Adipocyte (in vitro differentiated cells): ENCODE results near the gene MINDY4.

Experiments
- DNase-seq: peaks from one replicate; pipeline ENCODE4 v3.0.0-alpha.2; 2015; ENCODE audit warnings: low read depth
- H3K27me3 ChIP-seq: replicated peaks from 2 replicates; pipeline ENCODE4 v1.7.0; 2013; ENCODE audit warnings: mild to moderate bottlenecking, low read length, moderate library complexity; ENCODE audit not compliant: control insufficient read depth, insufficient read depth
- H3K36me3 ChIP-seq: 2 replicates; pipeline ENCODE4 v1.7.0; 2013; ENCODE audit warnings: low read length, mild to moderate bottlenecking, moderate library complexity; ENCODE audit not compliant: control insufficient read depth, insufficient read depth, severe bottlenecking
- H3K4me1 ChIP-seq: 2 replicates; pipeline ENCODE4 v1.7.0; 2013; ENCODE audit warnings: mild to moderate bottlenecking, low read length, moderate library complexity; ENCODE audit not compliant: control insufficient read depth, insufficient read depth
- H3K4me3 ChIP-seq: 2 replicates; pipeline ENCODE4 v1.7.0; 2013; ENCODE audit warnings: mild to moderate bottlenecking, low read length, moderate library complexity
- H3K9ac ChIP-seq: 2 replicates; pipeline ENCODE4 v1.7.0; 2013; ENCODE audit warnings: mild to moderate bottlenecking, low read length, moderate library complexity
- H3K9me3 ChIP-seq: 2 replicates; pipeline ENCODE4 v1.7.0; 2013; ENCODE audit warnings: mild to moderate bottlenecking, low read length, moderate library complexity; ENCODE audit not compliant: control insufficient read depth

Gene MINDY4

GRCh38 chr7:30864101-30864500 is 92.9 kb downstream of the MINDY4 start:
- DNase-seq: no peak
- no peak overlapping the region for H3K4me3 ChIP-seq
- H3K36me3 ChIP-seq: no peaks in the 10 kb centered on the region
- H3K27me3 ChIP-seq: no peaks in the 10 kb centered on the region
- H3K9ac ChIP-seq: no peak overlapping the region
- H3K4me1 ChIP-seq: peaks cover 17% of the 10 kb centered on the region
- H3K9me3 ChIP-seq: no peaks in the 10 kb centered on the region

- H3K4me3 ChIP-seq: no peak overlapping the region
- H3K9me3 ChIP-seq: no peaks in the 10 kb centered on the region
- H3K9ac ChIP-seq: no peak overlapping the region
- no peaks in the 10 kb centered on the region for H3K36me3 ChIP-seq
- H3K27me3 ChIP-seq: no peaks in the 10 kb centered on the region
- peaks cover 17% of the 10 kb centered on the region for H3K4me1 ChIP-seq
- no peak for DNase-seq
Measured at GRCh38 chr7:30865076-30865475, 93.9 kb downstream of the MINDY4 start.

- Histone ChIP-seq H3K9me3 (no peaks in the 10 kb centered on the region), H3K4me3 (no peak overlapping the region), H3K4me1 (peaks cover 17% of the 10 kb centered on the region), H3K36me3 (no peaks in the 10 kb centered on the region), H3K9ac (no peak overlapping the region), H3K27me3 (no peaks in the 10 kb centered on the region)
- no peak for DNase-seq
Measured at GRCh38 chr7:30865821-30866220, 94.6 kb downstream of the MINDY4 start.

- Histone ChIP-seq H3K36me3 (peaks cover 1% of the 10 kb centered on the region), H3K4me3 (no peak overlapping the region), H3K9ac (no peak overlapping the region), H3K9me3 (no peaks in the 10 kb centered on the region), H3K27me3 (no peaks in the 10 kb centered on the region), H3K4me1 (peaks cover 17% of the 10 kb centered on the region)
- no peak for DNase-seq
Measured at GRCh38 chr7:30866939-30867338, 95.7 kb downstream of the MINDY4 start.

GRCh38 chr7:30867483-30867882 is 96.3 kb downstream of the MINDY4 start:
- Histone ChIP-seq H3K27me3 (no peaks in the 10 kb centered on the region), H3K4me1 (peaks cover 17% of the 10 kb centered on the region)
- no peak for DNase-seq

GRCh38 chr7:30869794-30870611 is 98.8 kb downstream of the MINDY4 start:
- Histone ChIP-seq H3K36me3 (peaks cover 18% of the 10 kb centered on the region), H3K4me1 (no peaks in the 10 kb centered on the region), H3K9ac (no peak overlapping the region), H3K9me3 (no peaks in the 10 kb centered on the region), H3K4me3 (no peak overlapping the region), H3K27me3 (no peaks in the 10 kb centered on the region)
- DNase-seq: peak; percentile 54

More at GRCh38 chr7:30867483-30867882, 96.3 kb downstream of the MINDY4 start:
- no peak overlapping the region for H3K9ac ChIP-seq
- peaks cover 7% of the 10 kb centered on the region for H3K36me3 ChIP-seq
- H3K9me3 ChIP-seq: no peaks in the 10 kb centered on the region
- H3K4me3 ChIP-seq: no peak overlapping the region

- Histone ChIP-seq H3K36me3 (peaks cover 18% of the 10 kb centered on the region), H3K27me3 (no peaks in the 10 kb centered on the region), H3K9me3 (no peaks in the 10 kb centered on the region), H3K9ac (no peak overlapping the region), H3K4me1 (no peaks in the 10 kb centered on the region), H3K4me3 (no peak overlapping the region)
- no peak for DNase-seq
Measured at GRCh38 chr7:30870821-30871518, 99.8 kb downstream of the MINDY4 start.

- Histone ChIP-seq H3K9ac (no peak overlapping the region), H3K4me1 (no peaks in the 10 kb centered on the region), H3K27me3 (no peaks in the 10 kb centered on the region), H3K9me3 (no peaks in the 10 kb centered on the region), H3K36me3 (peaks cover 18% of the 10 kb centered on the region), H3K4me3 (no peak overlapping the region)
- no peak for DNase-seq
Measured at GRCh38 chr7:30871655-30872054, 100.4 kb downstream of the MINDY4 start.

- Histone ChIP-seq H3K4me3 (no peak overlapping the region), H3K4me1 (no peaks in the 10 kb centered on the region), H3K9ac (no peak overlapping the region), H3K36me3 (peaks cover 18% of the 10 kb centered on the region), H3K27me3 (no peaks in the 10 kb centered on the region), H3K9me3 (no peaks in the 10 kb centered on the region)
- DNase-seq: no peak
Measured at GRCh38 chr7:30873207-30873606, 102.0 kb downstream of the MINDY4 start.

- Histone ChIP-seq H3K9ac (no peak overlapping the region), H3K4me3 (no peak overlapping the region), H3K36me3 (peaks cover 18% of the 10 kb centered on the region), H3K4me1 (no peaks in the 10 kb centered on the region), H3K9me3 (no peaks in the 10 kb centered on the region), H3K27me3 (no peaks in the 10 kb centered on the region)
- DNase-seq: no peak
Measured at GRCh38 chr7:30873656-30874055, 102.4 kb downstream of the MINDY4 start.

- H3K9ac ChIP-seq: no peak overlapping the region
- H3K27me3 ChIP-seq: no peaks in the 10 kb centered on the region
- no peaks in the 10 kb centered on the region for H3K9me3 ChIP-seq
- no peak for DNase-seq
- H3K36me3 ChIP-seq: peaks cover 18% of the 10 kb centered on the region
- H3K4me1 ChIP-seq: peaks cover 3% of the 10 kb centered on the region
- no peak overlapping the region for H3K4me3 ChIP-seq
Measured at GRCh38 chr7:30874656-30875302, 103.6 kb downstream of the MINDY4 start.
